BLaER1 (cell line): Measurements from ENCODE around the gene CMTM3.
"Not testable (repeated sequence)": the region's sequence is repeated elsewhere in the genome, so short reads cannot be mapped to it uniquely, and the experiment has no call there.

ENCODE experiments used
- H3K27ac ChIP-seq: shearing (Covaris generic); formaldehyde crosslinking; 2 replicates; pipeline ENCODE4 v1.8.1; 2022
- H3K27me3 ChIP-seq: shearing (Covaris generic); formaldehyde crosslinking; 2 replicates; pipeline ENCODE4 v1.8.1; 2022
- H3K36me3 ChIP-seq: shearing (Covaris generic); formaldehyde crosslinking; 2 replicates; pipeline ENCODE4 v1.8.1; 2022
- H3K4me1 ChIP-seq: shearing (Covaris generic); formaldehyde crosslinking; 2 replicates; pipeline ENCODE4 v1.8.1; 2022
- H3K4me2 ChIP-seq: shearing (Covaris generic); formaldehyde crosslinking; 2 replicates; pipeline ENCODE4 v1.8.1; 2022
- H3K4me3 ChIP-seq: shearing (Covaris generic); formaldehyde crosslinking; 2 replicates; pipeline ENCODE4 v1.8.1; 2022
- H3K9ac ChIP-seq: shearing (Covaris generic); formaldehyde crosslinking; 2 replicates; pipeline ENCODE4 v1.8.1; 2022
- H3K9me3 ChIP-seq: shearing (Covaris generic); formaldehyde crosslinking; 2 replicates; pipeline ENCODE4 v1.8.1; 2022
- H4K20me1 ChIP-seq: shearing (Covaris generic); formaldehyde crosslinking; 2 replicates; pipeline ENCODE4 v1.8.1; 2022
- Cebpa-rat ChIP-seq: shearing (Covaris generic); IDR thresholded peaks from 2 replicates; pipeline ENCODE4 v1.8.1; 2022

CMTM3 gene

GRCh38 chr16:66617010-66617434 is 12.5 kb downstream of the CMTM3 start:
- peaks cover 46% of the 10 kb centered on the region for H3K36me3 ChIP-seq
- H3K4me3 ChIP-seq: no peak overlapping the region
- peaks cover 18% of the 10 kb centered on the region for H3K4me1 ChIP-seq
- no peak overlapping the region for H3K9ac ChIP-seq
- peaks cover 25% of the 10 kb centered on the region for H4K20me1 ChIP-seq
- no peak overlapping the region for H3K4me2 ChIP-seq
- H3K9me3 ChIP-seq: no peaks in the 10 kb centered on the region
- H3K27me3 ChIP-seq: no peaks in the 10 kb centered on the region
- H3K27ac ChIP-seq: no peak overlapping the region
- no peak for TF ChIP-seq Cebpa-rat

DNA sequence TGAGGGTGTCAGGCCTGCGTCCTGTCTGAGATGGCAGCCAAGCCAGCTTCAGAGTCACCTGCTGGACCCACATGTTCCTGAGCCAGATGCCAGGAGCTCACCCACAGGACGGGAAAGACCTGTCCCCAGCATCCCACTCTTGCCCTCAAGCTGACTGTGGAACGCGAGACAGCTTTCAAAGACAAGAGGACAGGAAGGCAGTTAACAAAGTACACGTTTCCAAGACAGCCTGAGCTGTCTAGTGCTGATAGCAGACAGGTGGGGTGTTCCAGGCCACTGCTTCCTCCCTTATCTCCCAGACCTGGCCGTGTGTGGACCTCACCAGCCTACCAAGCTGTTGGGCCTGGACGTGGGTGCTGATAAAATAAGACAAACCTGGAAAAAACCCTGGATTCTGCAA is 13.2 kb downstream of the CMTM3 start:
- Histone ChIP-seq H3K27ac (no peak overlapping the region), H3K36me3 (peaks cover 41% of the 10 kb centered on the region), H3K9ac (no peak overlapping the region), H3K9me3 (no peaks in the 10 kb centered on the region), H4K20me1 (peaks cover 18% of the 10 kb centered on the region), H3K4me1 (peaks cover 25% of the 10 kb centered on the region), H3K4me3 (no peak overlapping the region), H3K27me3 (no peaks in the 10 kb centered on the region), H3K4me2 (no peak overlapping the region)
- no peak for TF ChIP-seq Cebpa-rat

- H3K4me2 ChIP-seq: no peak overlapping the region
- H3K36me3 ChIP-seq: peaks cover 31% of the 10 kb centered on the region
- 0 out of 2 replicates have a peak, but pooled peaks cover 10% of the 10 kb centered on the region for H4K20me1 ChIP-seq
- H3K9ac ChIP-seq: no peak overlapping the region
- H3K9me3 ChIP-seq: no peaks in the 10 kb centered on the region
- no peak overlapping the region for H3K27ac ChIP-seq
- peaks cover 29% of the 10 kb centered on the region for H3K4me1 ChIP-seq
- H3K27me3 ChIP-seq: no peaks in the 10 kb centered on the region
- no peak overlapping the region for H3K4me3 ChIP-seq
- TF ChIP-seq Cebpa-rat: no peak
These were observed 14.3 kb downstream of the CMTM3 start for GRCh38 chr16:66618588-66619375.

GRCh38 chr16:66619534-66620428 is 15.3 kb downstream of the CMTM3 start:
- no peak overlapping the region for H3K9ac ChIP-seq
- no peaks in the 10 kb centered on the region for H3K9me3 ChIP-seq
- H3K4me3 ChIP-seq: no peak overlapping the region
- TF ChIP-seq Cebpa-rat: no peak
- peaks cover 29% of the 10 kb centered on the region for H3K4me1 ChIP-seq
- no peak overlapping the region for H3K27ac ChIP-seq
- peaks cover 21% of the 10 kb centered on the region for H3K36me3 ChIP-seq
- 0 out of 2 replicates have a peak, but pooled peaks cover 2% of the 10 kb centered on the region for H4K20me1 ChIP-seq
- peak overlapping the region; percentile 35; the same call in 1 of the 2 replicates for H3K4me2 ChIP-seq
- no peaks in the 10 kb centered on the region for H3K27me3 ChIP-seq

DNA sequence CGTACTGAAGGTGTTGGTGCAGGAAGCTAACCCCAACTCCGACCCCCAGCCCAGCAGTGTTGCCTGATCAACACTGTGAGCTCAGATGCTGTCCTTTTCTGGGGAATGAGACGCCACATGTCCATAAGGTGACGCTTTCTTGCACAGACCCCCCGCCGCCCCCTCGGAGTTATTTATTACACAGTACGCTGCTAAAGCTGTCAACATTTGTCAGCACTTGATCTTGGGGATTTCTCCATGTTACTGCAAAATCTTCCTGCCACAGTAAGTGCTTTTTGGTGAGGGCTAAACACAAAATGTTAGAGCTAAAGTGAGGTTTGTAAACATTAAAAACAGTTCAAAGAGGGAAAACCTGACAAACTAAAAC is 15.9 kb downstream of the CMTM3 start:
- no peaks in the 10 kb centered on the region for H3K27me3 ChIP-seq
- H3K9ac ChIP-seq: no peak overlapping the region
- no peaks in the 10 kb centered on the region for H3K9me3 ChIP-seq
- peaks cover 16% of the 10 kb centered on the region; the same call in 1 of the 2 replicates for H3K36me3 ChIP-seq
- peaks cover 29% of the 10 kb centered on the region for H3K4me1 ChIP-seq
- H4K20me1 ChIP-seq: no peaks in the 10 kb centered on the region
- no peak for TF ChIP-seq Cebpa-rat
- H3K4me3 ChIP-seq: no peak overlapping the region
- H3K4me2 ChIP-seq: no peak overlapping the region; the same call in 1 of the 2 replicates
- no peak overlapping the region for H3K27ac ChIP-seq

DNA sequence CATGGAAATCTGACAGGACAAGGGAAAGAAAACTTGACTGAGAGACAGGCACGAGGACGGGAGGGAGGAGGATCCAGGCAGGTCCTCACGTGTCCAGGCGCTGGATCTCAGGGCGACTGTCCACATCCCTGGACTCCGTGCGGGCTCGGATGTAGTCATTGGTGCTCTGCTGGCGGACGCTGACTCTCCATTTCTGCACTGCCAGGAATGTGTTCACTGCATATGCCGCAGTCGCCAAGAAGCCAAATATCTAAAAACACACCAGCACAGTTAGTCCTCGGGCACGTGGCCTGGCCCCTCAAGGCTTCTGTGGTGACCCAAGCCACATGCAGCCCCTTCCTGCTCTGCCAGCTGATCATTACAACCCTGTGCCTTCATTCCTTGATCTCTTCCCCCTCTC is 17.5 kb downstream of the CMTM3 start:
- no peak overlapping the region for H3K4me3 ChIP-seq
- no peaks in the 10 kb centered on the region for H3K27me3 ChIP-seq
- no peaks in the 10 kb centered on the region for H4K20me1 ChIP-seq
- H3K9me3 ChIP-seq: no peaks in the 10 kb centered on the region
- no peak for TF ChIP-seq Cebpa-rat
- no peak overlapping the region for H3K9ac ChIP-seq
- no peak overlapping the region for H3K27ac ChIP-seq
- peaks cover 13% of the 10 kb centered on the region; the same call in 1 of the 2 replicates for H3K36me3 ChIP-seq
- peaks cover 29% of the 10 kb centered on the region for H3K4me1 ChIP-seq
- H3K4me2 ChIP-seq: peak overlapping the region; percentile 26; the same call in 1 of the 2 replicates

GRCh38 chr16:66622863-66623262 is 18.4 kb downstream of the CMTM3 start:
- no peaks in the 10 kb centered on the region for H3K9me3 ChIP-seq
- H3K4me3 ChIP-seq: no peak overlapping the region
- H3K4me2 ChIP-seq: peak overlapping the region; percentile 26; the same call in 1 of the 2 replicates
- no peak for TF ChIP-seq Cebpa-rat
- H3K27me3 ChIP-seq: no peaks in the 10 kb centered on the region
- H4K20me1 ChIP-seq: no peaks in the 10 kb centered on the region
- H3K9ac ChIP-seq: no peak overlapping the region
- peaks cover 13% of the 10 kb centered on the region; the same call in 1 of the 2 replicates for H3K36me3 ChIP-seq
- no peak overlapping the region for H3K27ac ChIP-seq
- H3K4me1 ChIP-seq: peaks cover 29% of the 10 kb centered on the region

- Histone ChIP-seq H4K20me1 (no peaks in the 10 kb centered on the region), H3K4me1 (peaks cover 29% of the 10 kb centered on the region), H3K27ac (no peak overlapping the region), H3K4me2 (no peak overlapping the region), H3K36me3 (peaks cover 9% of the 10 kb centered on the region; the same call in 1 of the 2 replicates), H3K9ac (no peak overlapping the region), H3K4me3 (no peak overlapping the region), H3K9me3 (no peaks in the 10 kb centered on the region), H3K27me3 (no peaks in the 10 kb centered on the region)
- no peak for TF ChIP-seq Cebpa-rat
These were observed 19.3 kb downstream of the CMTM3 start for GRCh38 chr16:66623755-66624154.

GRCh38 chr16:66627611-66628378 is 23.3 kb downstream of the CMTM3 start:
- not testable (repeated sequence) for H4K20me1 ChIP-seq, H3K9ac ChIP-seq, H3K4me1 ChIP-seq, H3K4me2 ChIP-seq, H3K27ac ChIP-seq, H3K9me3 ChIP-seq, H3K36me3 ChIP-seq, H3K27me3 ChIP-seq, H3K4me3 ChIP-seq
